Ishikawa (cell line): ENCODE data around the gene NUP88.

Experiments used
- CEBPB ChIP-seq: IDR thresholded peaks from 2 replicates; pipeline ENCODE4 v1.6.1; 2012
- CREB1 ChIP-seq: IDR thresholded peaks from 2 replicates; pipeline ENCODE4 v1.6.1; 2012; ENCODE audit warnings: low read depth
- EGR1 ChIP-seq: IDR thresholded peaks from 2 replicates; pipeline ENCODE4 v1.6.1; 2012
- EP300 ChIP-seq: IDR thresholded peaks from 2 replicates; pipeline ENCODE4 v1.6.1; 2012; ENCODE audit warnings: borderline replicate concordance
- FOXM1 ChIP-seq: IDR thresholded peaks from 2 replicates; pipeline ENCODE4 v1.6.1; 2012; ENCODE audit warnings: low read depth, borderline replicate concordance
- NFIC ChIP-seq: IDR thresholded peaks from 2 replicates; pipeline ENCODE4 v1.6.1; 2012
- RAD21 ChIP-seq: IDR thresholded peaks from 2 replicates; pipeline ENCODE4 v1.6.1; 2012; ENCODE audit warnings: low read depth
- TAF1 ChIP-seq: IDR thresholded peaks from 2 replicates; pipeline ENCODE4 v1.6.1; 2012; ENCODE audit warnings: low read depth, mild to moderate bottlenecking
- TCF12 ChIP-seq: IDR thresholded peaks from 2 replicates; pipeline ENCODE4 v1.6.1; 2012; ENCODE audit warnings: low read depth
- TEAD4 ChIP-seq: IDR thresholded peaks from 2 replicates; pipeline ENCODE4 v1.6.1; 2012
- YY1 ChIP-seq: IDR thresholded peaks from 2 replicates; pipeline ENCODE4 v1.6.1; 2012; ENCODE audit warnings: low read depth
- ZBTB7A ChIP-seq: IDR thresholded peaks from 2 replicates; pipeline ENCODE4 v1.6.1; 2012; ENCODE audit warnings: low read depth
- TF ChIP-seq, protein P1 (sequence below): IDR thresholded peaks from 2 replicates; pipeline ENCODE4 v1.6.1; 2012
- TF ChIP-seq, protein P2 (sequence below): IDR thresholded peaks from 2 replicates; pipeline ENCODE4 v1.6.1; 2012; ENCODE audit warnings: low read depth, mild to moderate bottlenecking
- TF ChIP-seq, protein P3 (sequence below): IDR thresholded peaks from 2 replicates; pipeline ENCODE4 v1.6.1; 2012

Gene NUP88

DNA sequence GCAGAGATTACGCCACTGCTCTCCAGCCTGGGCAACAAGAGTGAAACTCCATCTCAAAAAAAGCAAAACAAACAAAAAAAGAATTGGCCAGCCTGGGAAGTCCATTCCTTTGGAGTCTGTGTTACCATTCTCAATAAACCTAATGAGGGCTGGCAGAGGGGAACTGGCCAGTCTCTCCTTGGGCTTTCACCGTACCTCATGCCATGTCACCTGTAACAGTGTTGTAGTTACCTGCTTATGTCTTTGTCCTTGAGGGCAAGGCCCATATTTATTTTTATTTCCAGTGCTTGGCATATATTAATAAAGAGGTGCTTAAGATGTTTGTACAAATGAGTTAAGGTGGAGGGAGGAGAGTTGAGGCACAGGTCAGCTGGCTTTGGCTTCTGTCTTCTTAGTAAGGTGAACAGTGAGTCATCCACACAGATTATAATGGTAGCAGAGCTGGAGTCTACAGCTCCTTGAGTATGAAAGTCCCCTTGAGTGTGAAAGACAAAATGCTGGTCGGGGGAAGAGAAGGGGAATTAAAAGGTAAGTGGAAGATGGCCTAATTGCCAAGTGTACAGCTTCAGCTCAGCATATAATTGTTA, 11.0 kb upstream of the NUP88 start:
- TF ChIP-seq CREB1 (no peak), TCF12 (no peak), TEAD4 (no peak), EP300 (no peak), RAD21 (no peak), CEBPB (no peak), YY1 (no peak), NFIC (no peak), FOXM1 (no peak), TAF1 (no peak), EGR1 (no peak), ZBTB7A (no peak)
- TF ChIP-seq, protein P1, sequence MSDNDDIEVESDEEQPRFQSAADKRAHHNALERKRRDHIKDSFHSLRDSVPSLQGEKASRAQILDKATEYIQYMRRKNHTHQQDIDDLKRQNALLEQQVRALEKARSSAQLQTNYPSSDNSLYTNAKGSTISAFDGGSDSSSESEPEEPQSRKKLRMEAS: no peak
- TF ChIP-seq, protein P2, sequence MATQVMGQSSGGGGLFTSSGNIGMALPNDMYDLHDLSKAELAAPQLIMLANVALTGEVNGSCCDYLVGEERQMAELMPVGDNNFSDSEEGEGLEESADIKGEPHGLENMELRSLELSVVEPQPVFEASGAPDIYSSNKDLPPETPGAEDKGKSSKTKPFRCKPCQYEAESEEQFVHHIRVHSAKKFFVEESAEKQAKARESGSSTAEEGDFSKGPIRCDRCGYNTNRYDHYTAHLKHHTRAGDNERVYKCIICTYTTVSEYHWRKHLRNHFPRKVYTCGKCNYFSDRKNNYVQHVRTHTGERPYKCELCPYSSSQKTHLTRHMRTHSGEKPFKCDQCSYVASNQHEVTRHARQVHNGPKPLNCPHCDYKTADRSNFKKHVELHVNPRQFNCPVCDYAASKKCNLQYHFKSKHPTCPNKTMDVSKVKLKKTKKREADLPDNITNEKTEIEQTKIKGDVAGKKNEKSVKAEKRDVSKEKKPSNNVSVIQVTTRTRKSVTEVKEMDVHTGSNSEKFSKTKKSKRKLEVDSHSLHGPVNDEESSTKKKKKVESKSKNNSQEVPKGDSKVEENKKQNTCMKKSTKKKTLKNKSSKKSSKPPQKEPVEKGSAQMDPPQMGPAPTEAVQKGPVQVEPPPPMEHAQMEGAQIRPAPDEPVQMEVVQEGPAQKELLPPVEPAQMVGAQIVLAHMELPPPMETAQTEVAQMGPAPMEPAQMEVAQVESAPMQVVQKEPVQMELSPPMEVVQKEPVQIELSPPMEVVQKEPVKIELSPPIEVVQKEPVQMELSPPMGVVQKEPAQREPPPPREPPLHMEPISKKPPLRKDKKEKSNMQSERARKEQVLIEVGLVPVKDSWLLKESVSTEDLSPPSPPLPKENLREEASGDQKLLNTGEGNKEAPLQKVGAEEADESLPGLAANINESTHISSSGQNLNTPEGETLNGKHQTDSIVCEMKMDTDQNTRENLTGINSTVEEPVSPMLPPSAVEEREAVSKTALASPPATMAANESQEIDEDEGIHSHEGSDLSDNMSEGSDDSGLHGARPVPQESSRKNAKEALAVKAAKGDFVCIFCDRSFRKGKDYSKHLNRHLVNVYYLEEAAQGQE: no peak
- TF ChIP-seq, protein P3, sequence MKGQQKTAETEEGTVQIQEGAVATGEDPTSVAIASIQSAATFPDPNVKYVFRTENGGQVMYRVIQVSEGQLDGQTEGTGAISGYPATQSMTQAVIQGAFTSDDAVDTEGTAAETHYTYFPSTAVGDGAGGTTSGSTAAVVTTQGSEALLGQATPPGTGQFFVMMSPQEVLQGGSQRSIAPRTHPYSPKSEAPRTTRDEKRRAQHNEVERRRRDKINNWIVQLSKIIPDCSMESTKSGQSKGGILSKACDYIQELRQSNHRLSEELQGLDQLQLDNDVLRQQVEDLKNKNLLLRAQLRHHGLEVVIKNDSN: no peak

DNA sequence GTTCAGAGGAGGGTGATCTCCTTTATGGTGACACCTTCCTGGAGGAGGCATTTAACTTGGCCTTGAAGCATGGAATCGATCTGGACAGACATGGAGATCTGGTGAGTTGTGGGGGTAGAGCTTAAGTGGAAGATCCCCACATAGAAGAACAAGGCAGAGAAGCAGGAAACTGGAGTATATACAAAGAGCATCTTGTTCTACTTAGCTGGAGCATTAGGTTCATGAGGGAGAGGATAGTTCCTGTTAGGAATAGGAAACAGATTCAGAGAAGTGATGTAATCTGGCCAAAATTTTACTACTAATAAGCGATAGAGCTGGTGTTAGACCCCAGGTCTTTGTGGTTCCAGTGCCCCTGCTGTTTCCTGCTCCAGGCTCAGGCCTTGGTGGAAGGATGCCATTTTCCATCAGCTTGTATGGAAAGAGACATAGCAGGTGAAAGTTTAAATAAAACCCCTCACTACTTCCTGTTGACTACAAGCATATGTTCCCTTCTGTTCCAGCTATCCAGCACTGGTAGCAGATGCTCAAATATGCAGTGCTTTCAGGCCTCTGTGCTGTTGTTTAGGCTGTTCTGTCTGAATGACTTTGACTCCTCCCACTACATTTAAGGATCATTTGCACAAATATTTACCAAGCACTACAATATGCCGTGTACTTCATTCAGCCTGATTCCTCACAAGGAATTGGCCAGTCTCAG, 9.9 kb upstream of the NUP88 start:
- no peak for TF ChIP-seq EP300
- TF ChIP-seq YY1: no peak
- TF ChIP-seq TAF1: no peak
- TF ChIP-seq, protein P2: no peak
- no peak for TF ChIP-seq FOXM1
- no peak for TF ChIP-seq ZBTB7A
- TF ChIP-seq, protein P1: no peak
- TF ChIP-seq EGR1: no peak
- TF ChIP-seq RAD21: no peak
- TF ChIP-seq, protein P3: no peak
- TF ChIP-seq TEAD4: no peak
- no peak for TF ChIP-seq NFIC
- no peak for TF ChIP-seq CREB1
- TF ChIP-seq CEBPB: no peak
- no peak for TF ChIP-seq TCF12

DNA sequence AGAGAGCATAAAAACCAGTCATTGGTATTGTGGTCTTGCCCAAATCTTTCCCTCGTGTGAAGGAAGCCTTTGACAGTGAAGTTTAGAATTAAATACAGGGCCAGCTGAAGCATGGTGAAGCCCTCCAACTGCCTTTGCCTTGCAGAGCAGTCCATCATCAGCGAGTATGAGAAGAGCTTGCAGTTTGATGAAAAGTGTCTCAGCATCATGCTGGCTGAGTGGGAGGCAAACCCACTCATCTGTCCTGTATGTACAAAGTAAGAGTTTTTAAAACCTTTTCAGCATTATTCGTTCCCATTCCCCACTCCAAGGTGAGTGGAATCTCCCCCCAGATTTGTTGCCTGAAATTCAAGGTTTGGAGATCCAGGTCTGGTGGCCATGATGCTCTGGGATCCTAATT, 6.4 kb upstream of the NUP88 start:
- no peak for TF ChIP-seq NFIC
- TF ChIP-seq CREB1: no peak
- TF ChIP-seq, protein P2: no peak
- TF ChIP-seq TEAD4: no peak
- TF ChIP-seq TCF12: no peak
- TF ChIP-seq CEBPB: no peak
- no peak for TF ChIP-seq TAF1
- no peak for TF ChIP-seq EGR1
- TF ChIP-seq ZBTB7A: no peak
- TF ChIP-seq, protein P1: no peak
- TF ChIP-seq, protein P3: no peak
- no peak for TF ChIP-seq EP300
